HG03280 (cell line): ENCODE measurements around the gene RRN3.
"Not testable (repeated sequence)": the region's sequence is repeated elsewhere in the genome, so short reads cannot be mapped to it uniquely, and the experiment has no call there.

Source experiments
- ATAC-seq: cut with Tn5 transposase; IDR thresholded peaks from one replicate; pipeline ENCODE4 v1.9.1; 2021; ENCODE audit warnings: mild to moderate bottlenecking, moderate library complexity; ENCODE audit not compliant: unreplicated experiment

The RRN3 gene

DNA sequence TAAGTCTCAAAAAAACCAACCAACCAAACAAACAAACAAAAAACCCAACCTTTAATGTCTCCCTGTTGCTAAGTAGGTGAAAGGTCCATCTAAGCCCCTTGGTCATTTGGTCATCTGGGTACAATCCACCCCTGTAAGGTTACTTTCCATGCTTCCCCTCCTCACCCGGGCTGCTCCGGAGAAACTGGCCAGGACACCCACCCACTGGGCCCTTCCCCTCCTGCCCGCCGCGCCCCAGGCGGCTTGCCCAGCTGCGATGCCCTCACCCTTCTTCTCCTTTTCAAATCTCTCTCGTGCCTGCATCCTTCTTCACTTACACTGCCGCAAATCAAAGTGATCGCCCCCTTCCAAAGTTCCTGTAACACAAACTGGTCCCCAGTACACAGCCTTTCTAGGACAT, 40.2 kb downstream of the RRN3 start:
- ATAC-seq, result no peak

DNA sequence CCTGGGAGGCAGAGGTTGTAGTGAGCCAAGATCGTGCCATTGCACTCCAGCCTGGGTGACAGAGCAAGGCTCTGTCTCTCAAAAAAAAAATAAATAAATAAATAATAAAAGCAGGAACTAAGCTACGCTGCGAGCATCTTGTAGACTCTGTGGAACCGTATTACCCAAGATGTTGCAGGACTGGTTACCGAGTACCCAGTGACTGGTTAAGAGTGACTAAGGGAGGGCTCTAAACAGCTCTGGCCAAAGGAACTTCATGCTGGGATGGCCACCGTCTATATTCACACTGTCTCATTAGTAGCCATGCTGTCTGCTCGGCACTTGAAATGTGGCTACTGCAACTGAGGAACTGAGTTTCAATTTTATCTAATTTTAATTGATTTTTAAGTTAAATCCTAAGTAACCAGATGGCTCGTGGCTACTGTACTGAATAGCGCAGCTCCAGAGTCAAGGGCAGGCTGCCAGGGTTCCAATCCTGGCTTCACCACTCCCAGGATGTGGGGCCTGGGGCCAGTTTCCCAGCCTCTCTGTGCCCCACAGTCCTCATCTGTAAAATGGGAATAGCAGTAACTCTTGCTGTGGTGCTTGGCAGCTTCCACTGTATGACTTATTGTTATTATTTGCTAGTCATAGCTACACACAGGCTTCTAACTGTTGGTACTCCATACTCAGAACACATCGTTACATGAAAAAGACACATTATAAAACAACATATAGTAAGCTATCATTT, 41.2 kb downstream of the RRN3 start:
- no peak for ATAC-seq

DNA sequence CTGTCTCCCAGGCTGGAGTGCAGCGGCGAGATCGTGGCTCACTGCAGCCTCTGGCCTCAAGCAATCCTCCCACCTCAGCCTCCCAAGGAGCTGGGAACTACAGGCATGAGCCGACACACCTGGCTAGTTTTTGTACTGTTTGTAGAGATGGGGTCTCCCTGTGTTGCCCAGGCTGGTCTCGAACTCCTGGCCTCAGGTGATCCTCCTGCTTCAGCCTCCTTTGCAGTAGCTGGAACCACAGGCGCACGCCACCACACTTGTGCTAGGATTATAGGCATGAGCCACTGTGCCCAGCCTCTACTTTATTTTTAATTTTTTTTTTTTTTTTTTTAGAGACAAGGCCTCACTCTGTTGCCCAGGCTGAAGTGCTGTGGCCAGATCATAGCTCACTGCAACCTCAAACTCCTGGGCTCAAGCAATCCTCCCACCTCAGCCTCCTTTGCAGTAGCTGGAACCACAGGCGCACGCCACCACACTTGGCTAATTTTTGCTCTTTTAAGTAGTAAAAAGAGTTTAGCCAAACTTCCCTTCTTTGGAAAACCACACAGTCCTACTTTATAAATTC, 42.6 kb downstream of the RRN3 start:
- ATAC-seq, result no peak

GRCh38 chr16:15050440-15050839, 43.6 kb downstream of the RRN3 start:
- not testable (repeated sequence) for ATAC-seq

- ATAC-seq, result no peak
These were observed 44.4 kb downstream of the RRN3 start for GRCh38 chr16:15049581-15050180.

DNA sequence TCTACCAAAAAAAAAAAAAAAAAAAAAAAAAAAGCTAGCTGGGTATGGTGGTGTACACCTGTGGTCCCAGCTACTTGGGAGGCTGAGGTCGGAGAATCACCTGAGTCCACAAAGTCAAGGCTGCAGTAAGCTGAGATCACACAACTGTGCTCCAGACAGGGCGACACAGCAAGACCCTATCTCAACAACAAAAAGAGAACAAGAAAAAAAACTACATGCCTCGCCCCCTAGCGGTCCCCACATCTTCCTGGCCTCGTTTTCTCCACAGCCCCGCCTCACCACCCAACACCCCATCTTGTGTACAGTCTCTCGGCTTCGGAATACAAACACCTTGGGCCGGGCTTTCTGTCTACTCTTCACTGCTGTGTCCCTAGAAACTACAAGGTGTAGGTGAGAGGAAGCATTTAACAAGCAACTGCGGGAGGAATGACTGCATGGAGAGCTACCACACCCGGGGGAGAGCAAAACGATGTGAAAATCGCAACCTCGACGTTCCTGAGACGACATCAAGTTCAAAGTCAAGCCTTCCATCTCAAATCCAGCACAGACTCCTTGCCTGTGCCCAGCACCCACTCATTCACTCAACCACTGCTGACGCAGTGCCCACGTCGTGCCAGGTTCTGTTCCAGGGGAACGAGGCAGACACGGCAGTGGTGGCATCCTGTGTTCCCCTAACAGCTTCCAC, 47.2 kb downstream of the RRN3 start:
- ATAC-seq, result no peak

GRCh38 chr16:15045270-15045669, 48.8 kb downstream of the RRN3 start:
- not testable (repeated sequence) for ATAC-seq

DNA sequence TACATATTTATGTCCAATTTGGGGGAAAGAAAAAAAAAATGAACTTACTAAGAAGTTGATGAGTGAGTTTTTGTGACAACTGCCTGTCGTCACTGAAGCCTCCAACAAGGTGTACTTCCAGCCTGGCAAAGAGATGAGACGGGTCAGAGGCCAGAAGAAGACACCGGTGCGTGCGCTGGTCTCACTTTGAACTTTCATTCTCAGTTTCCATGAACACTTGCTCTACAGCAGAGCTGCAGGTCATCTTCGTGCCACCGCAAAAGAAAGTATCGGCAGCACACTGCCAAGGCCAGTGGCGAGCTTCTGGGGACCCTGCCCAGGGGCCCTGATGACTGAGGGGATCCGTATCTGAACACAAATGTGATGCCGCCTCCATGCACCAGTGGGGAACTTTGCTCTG, 49.8 kb downstream of the RRN3 start:
- no peak for ATAC-seq

GRCh38 chr16:15043344-15043743, 50.7 kb downstream of the RRN3 start:
- no peak for ATAC-seq

- ATAC-seq, result no peak
These were observed 52.6 kb downstream of the RRN3 start for GRCh38 chr16:15041271-15042004.

DNA sequence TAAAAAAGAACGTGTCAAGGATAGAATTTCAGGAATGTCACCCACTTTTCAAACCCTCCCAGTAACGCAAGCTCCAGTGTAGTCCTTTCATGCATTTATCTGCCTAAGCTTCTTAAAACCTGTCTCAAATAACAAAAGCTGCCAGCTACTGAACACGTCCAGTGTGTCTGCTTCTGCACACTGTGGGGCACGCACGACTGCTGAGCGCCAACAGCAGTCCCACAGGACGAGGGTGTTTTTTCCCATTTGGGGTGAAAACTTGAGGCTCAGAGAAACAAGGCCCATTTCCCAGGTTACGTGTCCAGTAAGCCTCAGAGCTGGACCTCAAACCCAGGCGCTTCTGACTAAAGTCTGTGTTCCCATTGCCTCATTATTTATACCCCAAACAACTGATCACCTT, 55.4 kb downstream of the RRN3 start:
- ATAC-seq, result no peak

GRCh38 chr16:15037745-15038144, 56.3 kb downstream of the RRN3 start:
- no peak for ATAC-seq

DNA sequence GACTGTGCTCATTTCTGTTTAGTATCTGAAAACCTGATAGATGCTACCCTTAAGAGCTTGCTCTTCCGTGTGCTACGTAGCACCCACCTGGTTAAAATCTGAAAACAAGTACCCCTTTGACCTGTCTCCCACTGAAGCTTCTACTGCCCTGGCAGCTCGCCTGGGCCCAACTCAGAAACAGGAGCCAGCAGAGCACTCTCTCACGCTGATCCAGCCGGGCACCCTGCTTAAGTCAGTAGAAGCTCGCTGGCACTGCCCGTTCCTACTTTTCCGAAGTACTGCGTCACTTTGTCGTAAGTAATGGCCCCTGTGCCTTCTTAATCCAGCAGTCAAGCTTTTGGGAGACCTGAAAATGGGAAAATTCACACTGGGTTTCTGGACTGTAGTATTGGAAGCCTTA, 57.1 kb downstream of the RRN3 start:
- ATAC-seq, result no peak

DNA sequence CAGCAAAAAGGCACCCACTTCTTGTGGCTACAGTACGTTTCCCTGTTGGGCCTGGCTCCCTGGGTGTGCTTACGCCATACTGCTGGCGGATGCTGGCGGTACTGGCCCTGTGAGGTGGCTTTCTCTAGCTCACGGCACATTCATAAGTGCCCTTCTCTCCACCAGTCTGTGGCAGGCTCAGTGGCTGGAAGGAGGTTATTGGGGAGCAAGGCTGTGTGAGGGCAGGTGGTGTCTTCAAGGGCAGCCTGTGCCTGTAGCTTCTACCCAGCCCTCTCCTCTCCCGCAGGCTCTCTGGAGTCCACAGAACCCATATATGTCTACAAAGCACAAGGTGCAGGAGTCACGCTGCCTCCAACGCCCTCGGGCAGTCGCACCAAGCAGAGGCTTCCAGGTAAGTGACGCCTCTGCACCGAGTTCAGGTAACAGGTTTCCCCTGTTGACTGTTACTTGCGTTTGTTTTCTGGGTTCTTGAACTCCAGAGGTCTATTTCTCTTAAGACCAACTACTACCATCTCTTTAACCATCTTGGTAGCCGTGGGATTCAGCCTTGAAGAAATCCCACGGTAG, 58.8 kb downstream of the RRN3 start:
- ATAC-seq, result no peak

- ATAC-seq, result no peak
These were observed 59.6 kb downstream of the RRN3 start for GRCh38 chr16:15034266-15035162.

- ATAC-seq, result no peak
These were observed 60.8 kb downstream of the RRN3 start for GRCh38 chr16:15033309-15033707.

- ATAC-seq, result no peak
These were observed 61.3 kb downstream of the RRN3 start for GRCh38 chr16:15032547-15033308.

DNA sequence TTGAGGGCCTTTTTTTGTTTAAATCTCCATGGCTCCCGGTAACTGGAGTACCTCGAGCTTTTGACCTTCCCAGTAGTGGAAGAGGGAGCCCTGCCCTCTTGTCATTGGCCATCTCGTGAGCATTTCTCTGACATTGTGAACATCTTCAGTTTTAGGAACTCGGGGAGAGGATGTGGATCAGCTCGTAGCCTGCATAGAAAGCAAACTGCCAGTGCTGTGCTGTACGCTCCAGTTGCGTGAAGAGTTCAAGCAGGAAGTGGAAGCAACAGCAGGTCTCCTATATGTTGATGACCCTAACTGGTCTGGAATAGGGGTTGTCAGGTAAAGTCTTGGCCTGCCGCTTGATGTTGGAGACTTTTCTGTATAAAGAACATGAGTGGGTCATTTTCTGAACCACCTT, 62.5 kb downstream of the RRN3 start:
- ATAC-seq, result no peak

GRCh38 chr16:15031179-15031578, 62.9 kb downstream of the RRN3 start:
- no peak for ATAC-seq
